SU-DHL-6 (cell line): ENCODE measurements around the gene DNAL4.

Source experiments
- H2AFZ ChIP-seq: fragments of 200-600 bp; sonication (generic); 2 replicates; pipeline ENCODE4 v1.6.1; 2014; ENCODE audit warnings: low read depth, mild to moderate bottlenecking, moderate library complexity, mixed read lengths, antibody characterized with exemption, low read length; ENCODE audit not compliant: severe bottlenecking
- H3F3A ChIP-seq: fragments of 200-600 bp; shearing (Covaris generic); 2 replicates; pipeline ENCODE4 v1.6.0; 2016; ENCODE audit warnings: antibody characterized with exemption, mild to moderate bottlenecking; ENCODE audit not compliant: insufficient read depth
- H3K27ac ChIP-seq: fragments of 200-600 bp; sonication (generic); 2 replicates; pipeline ENCODE4 v1.5.1; 2016; ENCODE audit warnings: low read depth, mild to moderate bottlenecking, low read length, moderate library complexity, mixed read lengths
- H3K27me3 ChIP-seq: fragments of 200-600 bp; sonication (generic), shearing (Covaris generic); 2 replicates; pipeline ENCODE4 v1.6.0; 2014; ENCODE audit warnings: mild to moderate bottlenecking, low read length
- H3K36me3 ChIP-seq: fragments of 200-600 bp; sonication (generic); 2 replicates; pipeline ENCODE4 v1.6.1; 2014; ENCODE audit warnings: mild to moderate bottlenecking, low read length, mixed read lengths
- H3K4me2 ChIP-seq: fragments of 300-600, 200-600 bp; shearing (Covaris generic), sonication (generic); 2 replicates; pipeline ENCODE4 v1.6.0; 2014; ENCODE audit warnings: low read length, low read depth, mild to moderate bottlenecking; ENCODE audit not compliant: poor library complexity, severe bottlenecking
- H3K4me3 ChIP-seq: fragments of 200-600 bp; sonication (generic); 2 replicates; pipeline ENCODE4 v1.5.1; 2014; ENCODE audit warnings: antibody characterized with exemption, low read length, mild to moderate bottlenecking, mixed read lengths; ENCODE audit not compliant: insufficient read depth, poor library complexity, severe bottlenecking
- H3K79me2 ChIP-seq: fragments of 200-600 bp; sonication (generic); 2 replicates; pipeline ENCODE4 v1.6.1; 2014; ENCODE audit warnings: mild to moderate bottlenecking, low read length, moderate library complexity; ENCODE audit not compliant: insufficient read depth
- H3K9ac ChIP-seq: fragments of 200-600 bp; sonication (generic); 2 replicates; pipeline ENCODE4 v1.7.0; 2014; ENCODE audit warnings: mild to moderate bottlenecking, low read length
- H3K9me2 ChIP-seq: fragments of 200-600 bp; sonication (generic); replicated peaks from 2 replicates; pipeline ENCODE4 v1.6.1; 2014; ENCODE audit warnings: low read length; ENCODE audit not compliant: insufficient read depth
- H3K9me3 ChIP-seq: fragments of 200-600 bp; sonication (generic); 2 replicates; pipeline ENCODE4 v1.6.1; 2014; ENCODE audit warnings: low read length, mixed read lengths; ENCODE audit not compliant: insufficient read depth
- H4K20me1 ChIP-seq: fragments of 200-600 bp; sonication (generic); 2 replicates; pipeline ENCODE4 v1.6.1; 2014; ENCODE audit warnings: low read depth, mild to moderate bottlenecking, antibody characterized with exemption, low read length, moderate library complexity, mixed read lengths
- EZH2phosphoT487 ChIP-seq: fragments of 200-600 bp; sonication (generic), shearing (Covaris generic); conservative IDR thresholded peaks from 2 replicates; pipeline ENCODE4 v1.6.1; 2018; ENCODE audit warnings: mild to moderate bottlenecking, antibody characterized with exemption, low read length, moderate library complexity, mixed read lengths
- TF ChIP-seq, protein P1 (sequence below): fragments of 200-600 bp; sonication (generic); IDR thresholded peaks from one replicate; pipeline ENCODE4 v1.5.1; 2017; ENCODE audit warnings: antibody characterized with exemption, mild to moderate bottlenecking, low read length, moderate library complexity; ENCODE audit not compliant: insufficient read depth, poor library complexity, severe bottlenecking

The DNAL4 gene

DNA sequence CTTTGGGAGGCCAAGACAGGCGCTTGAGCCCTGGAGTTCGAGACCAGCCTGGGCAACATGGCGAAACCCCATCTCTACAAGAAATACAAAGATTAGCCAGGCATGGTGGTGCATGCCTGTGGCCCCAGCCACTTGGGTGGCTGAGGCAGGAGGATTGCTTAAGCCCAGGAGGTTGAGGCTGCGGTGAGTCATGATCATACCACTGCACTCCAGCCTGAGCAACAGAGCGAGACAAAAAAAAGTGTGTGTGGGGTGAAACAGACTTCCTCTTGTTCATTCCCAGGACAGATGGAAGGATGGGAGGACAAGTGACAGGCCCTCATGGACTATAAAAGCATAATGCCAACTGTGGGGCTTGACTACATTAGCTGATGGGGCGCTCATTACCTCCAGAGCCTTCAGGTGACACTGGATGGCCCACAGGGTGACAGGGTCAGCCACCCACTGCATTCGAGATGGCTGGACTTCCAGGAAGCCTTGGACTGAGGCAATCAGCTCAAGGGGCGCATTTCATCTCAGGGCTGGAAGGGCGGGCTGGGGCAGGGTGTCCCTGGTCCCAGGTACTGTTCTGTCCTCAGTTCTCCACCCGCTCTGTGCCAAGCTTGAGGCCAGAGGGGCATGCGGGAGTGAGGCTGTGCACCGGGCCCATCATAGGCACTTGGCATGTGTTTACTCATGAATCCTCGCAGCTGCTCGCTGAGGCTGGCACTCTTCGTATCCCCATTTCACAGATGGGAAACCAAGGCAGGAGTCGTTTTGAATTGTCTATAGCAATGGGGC, 37.4 kb upstream of the DNAL4 start:
- no peaks in the 10 kb centered on the region for H3K36me3 ChIP-seq
- no peak overlapping the region for H3K4me3 ChIP-seq
- H3K4me2 ChIP-seq: no peak overlapping the region
- no peak overlapping the region for H3K9ac ChIP-seq
- H2AFZ ChIP-seq: no peak overlapping the region
- H4K20me1 ChIP-seq: no peaks in the 10 kb centered on the region
- H3K79me2 ChIP-seq: no peaks in the 10 kb centered on the region
- no peaks in the 10 kb centered on the region for H3F3A ChIP-seq
- TF ChIP-seq, protein P1, sequence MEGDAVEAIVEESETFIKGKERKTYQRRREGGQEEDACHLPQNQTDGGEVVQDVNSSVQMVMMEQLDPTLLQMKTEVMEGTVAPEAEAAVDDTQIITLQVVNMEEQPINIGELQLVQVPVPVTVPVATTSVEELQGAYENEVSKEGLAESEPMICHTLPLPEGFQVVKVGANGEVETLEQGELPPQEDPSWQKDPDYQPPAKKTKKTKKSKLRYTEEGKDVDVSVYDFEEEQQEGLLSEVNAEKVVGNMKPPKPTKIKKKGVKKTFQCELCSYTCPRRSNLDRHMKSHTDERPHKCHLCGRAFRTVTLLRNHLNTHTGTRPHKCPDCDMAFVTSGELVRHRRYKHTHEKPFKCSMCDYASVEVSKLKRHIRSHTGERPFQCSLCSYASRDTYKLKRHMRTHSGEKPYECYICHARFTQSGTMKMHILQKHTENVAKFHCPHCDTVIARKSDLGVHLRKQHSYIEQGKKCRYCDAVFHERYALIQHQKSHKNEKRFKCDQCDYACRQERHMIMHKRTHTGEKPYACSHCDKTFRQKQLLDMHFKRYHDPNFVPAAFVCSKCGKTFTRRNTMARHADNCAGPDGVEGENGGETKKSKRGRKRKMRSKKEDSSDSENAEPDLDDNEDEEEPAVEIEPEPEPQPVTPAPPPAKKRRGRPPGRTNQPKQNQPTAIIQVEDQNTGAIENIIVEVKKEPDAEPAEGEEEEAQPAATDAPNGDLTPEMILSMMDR: no peak
- no peak for TF ChIP-seq EZH2phosphoT487
- H3K9me2 ChIP-seq: no peaks in the 10 kb centered on the region
- no peaks in the 10 kb centered on the region for H3K9me3 ChIP-seq
- H3K27ac ChIP-seq: no peak overlapping the region
- H3K27me3 ChIP-seq: no peaks in the 10 kb centered on the region; the same call in 1 of the 2 replicates

DNA sequence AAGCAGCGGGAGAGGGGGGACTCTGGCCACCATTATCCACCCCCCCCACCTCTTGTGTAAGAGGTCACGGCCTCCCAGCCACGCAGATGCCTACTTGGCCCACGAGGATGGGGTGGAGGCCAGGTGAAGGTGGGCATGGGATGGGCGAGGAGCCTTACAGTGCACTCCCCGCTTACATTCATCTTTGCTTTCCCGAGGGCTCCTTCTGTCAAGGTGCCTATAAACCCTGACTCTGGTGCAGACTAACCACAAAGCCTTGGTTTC, 36.8 kb upstream of the DNAL4 start:
- H3K4me2 ChIP-seq: no peak overlapping the region
- no peaks in the 10 kb centered on the region for H3K36me3 ChIP-seq
- H2AFZ ChIP-seq: no peak overlapping the region
- no peaks in the 10 kb centered on the region for H3F3A ChIP-seq
- no peak for TF ChIP-seq EZH2phosphoT487
- TF ChIP-seq, protein P1: no peak
- no peaks in the 10 kb centered on the region; the same call in 1 of the 2 replicates for H3K27me3 ChIP-seq
- no peaks in the 10 kb centered on the region for H4K20me1 ChIP-seq
- no peaks in the 10 kb centered on the region for H3K79me2 ChIP-seq
- no peak overlapping the region for H3K4me3 ChIP-seq
- no peaks in the 10 kb centered on the region for H3K9me2 ChIP-seq
- no peak overlapping the region for H3K27ac ChIP-seq
- H3K9me3 ChIP-seq: no peaks in the 10 kb centered on the region
- no peak overlapping the region for H3K9ac ChIP-seq

DNA sequence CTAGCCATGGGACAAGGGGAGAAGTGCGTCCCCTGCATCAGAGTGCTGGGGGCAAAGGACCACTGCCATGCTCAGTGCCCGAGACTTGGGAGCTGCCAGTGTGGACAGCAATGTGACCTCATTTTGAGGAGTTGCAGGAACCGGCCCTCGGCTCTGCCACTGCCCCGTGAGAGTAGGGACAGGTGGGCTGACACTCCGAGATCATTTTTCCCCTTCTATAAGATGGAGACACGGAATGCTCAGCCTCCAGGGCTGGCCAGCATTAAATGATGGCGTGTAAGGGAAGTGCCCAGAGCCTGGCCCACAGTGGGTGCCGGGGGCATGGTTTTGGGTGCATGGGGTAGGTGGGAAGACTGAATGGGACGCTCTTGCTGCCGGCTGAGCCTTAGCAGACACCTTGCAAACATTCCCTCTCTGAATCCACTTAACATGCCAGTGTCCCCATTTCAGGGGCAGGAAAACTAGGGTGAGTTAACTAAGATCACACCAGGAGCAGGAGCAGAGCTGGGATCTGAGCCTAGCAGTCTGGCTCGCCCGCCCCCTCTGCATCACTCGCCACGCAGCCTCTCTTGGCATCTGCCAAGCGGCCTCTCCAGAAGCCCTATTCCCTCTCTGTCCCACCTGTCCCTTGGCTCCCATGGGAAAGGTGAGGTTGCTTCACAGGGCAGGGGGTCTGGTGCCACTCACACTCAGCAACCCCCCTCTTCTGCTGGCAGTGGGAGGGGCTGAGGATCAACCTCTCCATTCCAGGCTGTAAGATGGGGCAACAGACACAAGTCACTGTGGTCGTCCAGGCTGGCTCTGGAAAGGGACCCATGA, 36.3 kb upstream of the DNAL4 start:
- Histone ChIP-seq H2AFZ (no peak overlapping the region), H3K9me3 (no peaks in the 10 kb centered on the region), H4K20me1 (no peaks in the 10 kb centered on the region), H3K4me2 (no peak overlapping the region), H3F3A (no peaks in the 10 kb centered on the region), H3K27me3 (no peaks in the 10 kb centered on the region; the same call in 1 of the 2 replicates), H3K36me3 (no peaks in the 10 kb centered on the region), H3K9ac (no peak overlapping the region), H3K79me2 (no peaks in the 10 kb centered on the region), H3K4me3 (no peak overlapping the region), H3K9me2 (no peaks in the 10 kb centered on the region), H3K27ac (no peak overlapping the region)
- TF ChIP-seq EZH2phosphoT487: no peak
- TF ChIP-seq, protein P1: no peak
